ENCODE results near the gene APBB2. TPM values are rescaled to one million over a fixed set of nuclear protein-coding genes. Genes with fewer than 3 reads are reported as not detected.

Gene APBB2
- total and polyA plus RNA-seq, 2 of the 4 experiments (the other 2 are of a cell fraction) = 47.9 to 75.5 TPM

DNA sequence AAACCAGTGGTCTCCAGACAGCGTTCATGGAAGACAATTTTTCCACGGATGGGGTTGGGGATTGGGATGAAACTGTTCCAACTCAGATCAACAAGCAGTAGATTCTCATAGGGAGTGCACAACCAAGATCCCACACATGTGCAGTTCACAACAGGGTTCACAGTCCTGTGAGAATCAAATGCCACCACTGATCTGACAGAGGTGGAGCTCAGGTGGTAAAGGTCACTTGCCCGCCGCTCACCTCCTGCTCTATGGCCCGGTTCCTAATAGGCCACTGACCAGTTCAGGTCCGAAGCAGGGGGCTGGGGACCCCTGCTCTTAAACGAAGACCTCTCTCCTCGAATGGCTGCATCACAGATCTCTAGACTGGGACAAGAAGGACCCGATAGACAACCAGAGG is 4.4 kb downstream of the APBB2 start (continued):
- no peak for TF ChIP-seq MAFK (IDR thresholded peaks at IDR 0.05; ENCODE audit: low read depth, low read length)
- TF ChIP-seq, protein P1, sequence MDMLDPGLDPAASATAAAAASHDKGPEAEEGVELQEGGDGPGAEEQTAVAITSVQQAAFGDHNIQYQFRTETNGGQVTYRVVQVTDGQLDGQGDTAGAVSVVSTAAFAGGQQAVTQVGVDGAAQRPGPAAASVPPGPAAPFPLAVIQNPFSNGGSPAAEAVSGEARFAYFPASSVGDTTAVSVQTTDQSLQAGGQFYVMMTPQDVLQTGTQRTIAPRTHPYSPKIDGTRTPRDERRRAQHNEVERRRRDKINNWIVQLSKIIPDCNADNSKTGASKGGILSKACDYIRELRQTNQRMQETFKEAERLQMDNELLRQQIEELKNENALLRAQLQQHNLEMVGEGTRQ (IDR thresholded peaks at IDR 0.05; ENCODE audit: low read depth, low read length) = no peak
- no peak for TF ChIP-seq BHLHE40 (IDR thresholded peaks at IDR 0.05; ENCODE audit: low read depth, low read length)

DNA sequence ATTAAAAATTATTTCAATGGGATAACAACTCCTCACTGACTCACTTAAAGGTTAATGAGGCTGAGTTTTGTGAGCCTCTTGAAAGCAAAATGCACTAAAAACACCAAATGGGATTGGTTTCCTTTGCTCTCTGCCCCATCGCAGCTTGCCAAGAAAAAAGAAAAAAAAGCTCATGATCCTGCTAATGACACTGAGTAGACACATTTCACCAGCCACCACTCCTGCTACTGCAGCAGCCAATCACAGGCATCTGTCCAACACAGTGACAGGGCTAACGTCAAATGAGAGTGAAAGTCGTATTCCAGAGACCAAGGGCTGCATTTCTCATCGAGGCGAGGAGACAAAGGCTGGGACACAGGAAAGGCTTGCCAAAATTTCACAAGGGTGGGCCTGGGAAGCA is 5.2 kb downstream of the APBB2 start:
- in situ Hi-C loops (cut with MboI; ENCODE audit: low sequenced_read_pairs) (no loop called here), dilution Hi-C loops (cut with HindIII; ENCODE audit: low sequenced_read_pairs, unreplicated experiment) (no loop called here), intact Hi-C loops (cut with micrococcal nuclease) (no loop called here)
- peaks cover 36 to 71% of the 10 kb centered on the region in 2 experiments for H3K79me1 ChIP-seq (ENCODE audit: low read depth in 1 of 2, low read length in 2 of 2)
- peaks cover 21% of the 10 kb centered on the region for H3K4me1 ChIP-seq (ENCODE audit: control insufficient read depth, insufficient read depth, low read length)
- no peak for ATAC-seq (ENCODE audit: low read depth)
- peak overlapping the region; percentile 61; the same call in 1 of the 2 replicates for H3K18ac ChIP-seq (ENCODE audit: low read depth, low read length)
- WGBS, 2 experiments (ENCODE audit: extremely low coverage in 2 of 2, insufficient read length in 1 of 2) = no CpG with 5 or more reads among the region's 5 CpGs
- no TSS peak for BruUV-seq (replicated peaks)
- peak overlapping the region; percentile 53; the same call in 1 of the 2 replicates for H2BK120ac ChIP-seq (ENCODE audit: low read depth, low read length)
- no peak overlapping the region for H3K4me3 ChIP-seq (ENCODE audit: insufficient read depth, low read depth, low read length)
- H2BK20ac ChIP-seq (ENCODE audit: low read depth, low read length) = peak overlapping the region; percentile 67; the same call in 1 of the 2 replicates
- H3K56ac ChIP-seq (ENCODE audit: extremely low read depth, insufficient read depth, low read length) = no peak overlapping the region; the same call in 1 of the 2 replicates
- ChIA-PET CTCF (interaction anchor here (1.0 kb wide), 1 partner anchor 281 kb away, joined by 3 read pairs; no protein-coding TSS in a partner anchor), POLR2A (ENCODE audit: unreplicated experiment) (no interaction called here)
- peaks cover 15% of the 10 kb centered on the region for H3K9me1 ChIP-seq (ENCODE audit: insufficient read depth, low read length)
- peak overlapping the region; percentile 79 for H2AK5ac ChIP-seq (ENCODE audit: low read depth, low read length)
- peak overlapping the region in 1 of 2 experiments; percentile 60; a peak in 2 of 4 replicates for H4K8ac ChIP-seq (ENCODE audit: low read depth in 2 of 2, low read length in 2 of 2)
- peak overlapping the region; percentile 41 for H4K91ac ChIP-seq (ENCODE audit: insufficient read depth, low read depth, low read length)
- 0 out of 2 replicates have a peak, but pooled peaks cover 3% of the 10 kb centered on the region for H3K9me3 ChIP-seq (ENCODE audit: control insufficient read depth, insufficient read depth, low read length)
- H3K23ac ChIP-seq (ENCODE audit: low read depth, low read length) = no peak overlapping the region; the same call in 1 of the 2 replicates
- no peak for DNase-seq
- H2BK5ac ChIP-seq (ENCODE audit: low read depth, low read length, poor library complexity, severe bottlenecking) = peak overlapping the region; percentile 87
- H2BK15ac ChIP-seq (ENCODE audit: low read depth, low read length) = peak overlapping the region; percentile 51; the same call in 2 of the 3 replicates
- peaks cover 7% of the 10 kb centered on the region; the same call in 1 of the 2 replicates for H4K20me1 ChIP-seq (ENCODE audit: insufficient read depth, low read length)
- H3K14ac ChIP-seq (replicated peaks; ENCODE audit: low read depth, low read length) = no peak overlapping the region; the same call in 1 of the 2 replicates
- no peaks in the 10 kb centered on the region for H3K36me3 ChIP-seq (ENCODE audit: control insufficient read depth, insufficient read depth, low read length)
- no peak overlapping the region for H3K4me2 ChIP-seq (ENCODE audit: low read depth, low read length)
- 0 out of 2 replicates have a peak overlapping the region, but pooled peaks have one; percentile 15 for H4K5ac ChIP-seq (ENCODE audit: low read depth, low read length)
- H3K27me3 ChIP-seq (ENCODE audit: control insufficient read depth, insufficient read depth, low read length) = no peaks in the 10 kb centered on the region
- H2AK9ac ChIP-seq (replicated peaks; ENCODE audit: low read depth, low read length, poor library complexity) = no peak overlapping the region
- peak overlapping the region; percentile 87 for H3K4ac ChIP-seq (ENCODE audit: low read depth, low read length)
- H2AFZ ChIP-seq (replicated peaks; ENCODE audit: low read length, poor library complexity) = no peak overlapping the region
- no peak overlapping the region for H3K9ac ChIP-seq (ENCODE audit: low read depth, low read length)
- no peak overlapping the region for H3K27ac ChIP-seq (ENCODE audit: insufficient read depth, low read length)
- no peak for TF ChIP-seq RFX5 (IDR thresholded peaks at IDR 0.05; ENCODE audit: low read depth, low read length)
- no peak for TF ChIP-seq MAZ (IDR thresholded peaks at IDR 0.05; ENCODE audit: borderline replicate concordance, low read depth, low read length)
- no peak for TF ChIP-seq CHD1 (IDR thresholded peaks at IDR 0.05; ENCODE audit: low read depth, low read length)
- TF ChIP-seq POLR2A (IDR thresholded peaks at IDR 0.05; ENCODE audit: low read depth, low read length) = no peak
- TF ChIP-seq, protein P2, sequence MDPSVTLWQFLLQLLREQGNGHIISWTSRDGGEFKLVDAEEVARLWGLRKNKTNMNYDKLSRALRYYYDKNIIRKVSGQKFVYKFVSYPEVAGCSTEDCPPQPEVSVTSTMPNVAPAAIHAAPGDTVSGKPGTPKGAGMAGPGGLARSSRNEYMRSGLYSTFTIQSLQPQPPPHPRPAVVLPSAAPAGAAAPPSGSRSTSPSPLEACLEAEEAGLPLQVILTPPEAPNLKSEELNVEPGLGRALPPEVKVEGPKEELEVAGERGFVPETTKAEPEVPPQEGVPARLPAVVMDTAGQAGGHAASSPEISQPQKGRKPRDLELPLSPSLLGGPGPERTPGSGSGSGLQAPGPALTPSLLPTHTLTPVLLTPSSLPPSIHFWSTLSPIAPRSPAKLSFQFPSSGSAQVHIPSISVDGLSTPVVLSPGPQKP (IDR thresholded peaks at IDR 0.05; ENCODE audit: borderline replicate concordance, low read depth, low read length) = no peak
- TF ChIP-seq MAFK (IDR thresholded peaks at IDR 0.05; ENCODE audit: low read depth, low read length) = no peak
- no peak for TF ChIP-seq MXI1 (IDR thresholded peaks at IDR 0.05; ENCODE audit: borderline replicate concordance, low read depth, low read length)
- no peak for TF ChIP-seq NFE2L2 (IDR thresholded peaks at IDR 0.05; ENCODE audit: low read depth, low read length)
- TF ChIP-seq, protein P1 (IDR thresholded peaks at IDR 0.05; ENCODE audit: low read depth, low read length) = no peak
- no peak for TF ChIP-seq RAD21 (IDR thresholded peaks at IDR 0.05; ENCODE audit: low read length)

Measured in IMR-90 (cell line).